Osteocyte (in vitro differentiated cells): ENCODE results near the gene SLC6A19. TPM values are rescaled to one million over a fixed set of nuclear protein-coding genes. Genes with fewer than 3 reads are reported as not detected.

Experiments
- DNase-seq: peaks from one replicate; pipeline ENCODE4 v3.0.0; 2021; ENCODE audit warnings: mixed read lengths; ENCODE audit not compliant: unreplicated experiment; ENCODE audit errors: extremely low spot score
- H3K27ac Mint-ChIP-seq: one replicate; pipeline ENCODE4 v1.8.0; 2021; ENCODE audit warnings: mild to moderate bottlenecking, mixed read lengths; ENCODE audit not compliant: unreplicated experiment
- H3K27me3 Mint-ChIP-seq: one replicate; pipeline ENCODE4 v1.8.0; 2021; ENCODE audit warnings: mixed read lengths; ENCODE audit not compliant: unreplicated experiment
- H3K36me3 Mint-ChIP-seq: one replicate; pipeline ENCODE4 v1.8.0; 2021; ENCODE audit warnings: mixed read lengths; ENCODE audit not compliant: unreplicated experiment
- H3K4me1 Mint-ChIP-seq: one replicate; pipeline ENCODE4 v1.8.0; 2021; ENCODE audit warnings: mixed read lengths; ENCODE audit not compliant: unreplicated experiment
- H3K4me3 Mint-ChIP-seq: one replicate; pipeline ENCODE4 v1.8.0; 2021; ENCODE audit warnings: mild to moderate bottlenecking, moderate library complexity, mixed read lengths; ENCODE audit not compliant: unreplicated experiment
- H3K9me3 Mint-ChIP-seq: one replicate; pipeline ENCODE4 v1.8.0; 2021; ENCODE audit warnings: mixed read lengths; ENCODE audit not compliant: unreplicated experiment
- total RNA-seq: library from RNA; stranded (reverse); gene quantifications from 2 replicates; pipeline ENCODE4 v1.2.1, GENCODE V29; 2021
- TF ChIP-seq, protein P1 (sequence below): fragments of 200-600 bp; sonication (generic); IDR thresholded peaks from 2 replicates; pipeline ENCODE4 v1.5.0; 2021; ENCODE audit warnings: antibody characterized with exemption, mild to moderate bottlenecking, moderate library complexity

SLC6A19 gene
- total RNA-seq, 1 donor from 2014 or later: not detected

DNA sequence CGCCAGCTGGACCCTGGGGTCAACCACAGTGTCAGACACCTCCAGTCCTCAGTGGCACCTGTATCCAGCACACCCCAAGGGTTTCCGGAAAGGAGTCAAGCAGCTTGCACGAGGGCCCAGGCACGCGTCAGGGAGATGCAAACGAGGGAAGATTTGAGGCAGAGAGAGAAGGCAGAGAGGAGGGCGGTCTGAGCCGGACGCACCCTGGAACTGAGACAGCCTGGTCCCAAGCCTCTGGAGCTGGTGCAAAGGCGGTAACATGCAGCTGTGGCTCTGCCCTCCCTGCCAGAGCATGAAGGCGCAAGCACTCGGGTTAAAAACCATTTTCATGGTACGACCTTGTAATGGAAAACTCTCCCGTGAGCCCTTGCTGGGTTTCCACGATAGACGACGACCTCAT lies 56.0 kb downstream of the SLC6A19 start:
- TF ChIP-seq, protein P1, sequence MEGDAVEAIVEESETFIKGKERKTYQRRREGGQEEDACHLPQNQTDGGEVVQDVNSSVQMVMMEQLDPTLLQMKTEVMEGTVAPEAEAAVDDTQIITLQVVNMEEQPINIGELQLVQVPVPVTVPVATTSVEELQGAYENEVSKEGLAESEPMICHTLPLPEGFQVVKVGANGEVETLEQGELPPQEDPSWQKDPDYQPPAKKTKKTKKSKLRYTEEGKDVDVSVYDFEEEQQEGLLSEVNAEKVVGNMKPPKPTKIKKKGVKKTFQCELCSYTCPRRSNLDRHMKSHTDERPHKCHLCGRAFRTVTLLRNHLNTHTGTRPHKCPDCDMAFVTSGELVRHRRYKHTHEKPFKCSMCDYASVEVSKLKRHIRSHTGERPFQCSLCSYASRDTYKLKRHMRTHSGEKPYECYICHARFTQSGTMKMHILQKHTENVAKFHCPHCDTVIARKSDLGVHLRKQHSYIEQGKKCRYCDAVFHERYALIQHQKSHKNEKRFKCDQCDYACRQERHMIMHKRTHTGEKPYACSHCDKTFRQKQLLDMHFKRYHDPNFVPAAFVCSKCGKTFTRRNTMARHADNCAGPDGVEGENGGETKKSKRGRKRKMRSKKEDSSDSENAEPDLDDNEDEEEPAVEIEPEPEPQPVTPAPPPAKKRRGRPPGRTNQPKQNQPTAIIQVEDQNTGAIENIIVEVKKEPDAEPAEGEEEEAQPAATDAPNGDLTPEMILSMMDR: no peak
- Mint-ChIP-seq H3K27ac (no peak overlapping the region), H3K9me3 (no peaks in the 10 kb centered on the region), H3K27me3 (no peaks in the 10 kb centered on the region), H3K36me3 (no peaks in the 10 kb centered on the region), H3K4me1 (no peaks in the 10 kb centered on the region), H3K4me3 (no peak overlapping the region)
- DNase-seq: no peak

DNA sequence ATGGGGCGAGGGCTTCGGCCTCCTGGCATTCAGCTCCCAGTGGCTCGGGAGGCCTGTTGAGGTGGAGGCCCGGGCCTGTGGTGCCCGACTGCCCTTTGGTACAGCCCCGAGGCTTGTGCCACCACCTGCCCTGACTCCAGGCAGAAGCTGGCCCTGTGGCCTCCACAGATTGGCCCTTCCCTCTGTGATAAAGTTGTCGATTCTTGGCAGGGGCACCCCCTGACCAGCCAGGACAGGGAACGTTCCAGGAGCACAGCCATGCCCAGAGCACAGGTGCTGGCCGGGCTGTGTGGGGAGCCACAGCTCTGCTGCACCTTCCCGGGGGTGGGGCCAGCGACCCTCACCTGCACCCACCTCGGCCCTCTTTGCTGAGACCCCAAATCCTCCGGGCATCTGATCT lies 56.4 kb downstream of the SLC6A19 start:
- no peak for DNase-seq
- no peaks in the 10 kb centered on the region for H3K4me1 Mint-ChIP-seq
- no peaks in the 10 kb centered on the region for H3K9me3 Mint-ChIP-seq
- TF ChIP-seq, protein P1: no peak
- no peak overlapping the region for H3K4me3 Mint-ChIP-seq
- no peaks in the 10 kb centered on the region for H3K27me3 Mint-ChIP-seq
- no peak overlapping the region for H3K27ac Mint-ChIP-seq
- H3K36me3 Mint-ChIP-seq: no peaks in the 10 kb centered on the region

DNA sequence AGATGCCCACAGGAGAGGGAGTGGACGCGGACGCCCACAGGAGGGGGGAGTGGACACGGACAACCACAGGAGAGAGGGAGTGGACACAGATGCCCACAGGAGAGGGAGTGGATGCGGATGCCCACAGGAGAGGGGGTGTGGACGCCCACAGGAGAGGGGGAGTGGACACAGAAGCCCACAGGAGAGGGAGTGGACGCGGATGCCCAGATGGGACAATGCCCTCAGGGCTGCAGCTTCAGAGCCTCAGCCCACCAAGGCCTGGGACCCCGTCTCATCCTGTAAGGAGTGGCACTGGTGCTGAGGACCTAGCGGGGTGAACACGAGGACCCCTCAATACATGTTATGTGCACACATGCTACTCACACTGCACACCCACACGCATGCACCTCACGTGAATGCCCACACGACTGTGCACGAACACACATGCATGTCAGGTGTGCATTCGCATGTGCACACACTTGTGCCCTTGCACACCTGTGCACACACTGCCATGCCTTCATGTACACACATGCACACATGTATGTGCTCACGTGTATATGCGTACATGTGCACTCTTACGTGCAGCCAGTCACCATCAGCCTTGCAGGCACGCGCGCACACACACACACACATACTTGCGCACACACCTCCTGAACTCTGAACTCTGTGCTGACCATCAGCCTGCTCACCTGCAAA lies 58.5 kb downstream of the SLC6A19 start:
- TF ChIP-seq, protein P1: no peak
- Mint-ChIP-seq H3K9me3 (no peaks in the 10 kb centered on the region), H3K4me1 (no peaks in the 10 kb centered on the region), H3K27ac (no peak overlapping the region), H3K4me3 (no peak overlapping the region), H3K27me3 (no peaks in the 10 kb centered on the region), H3K36me3 (no peaks in the 10 kb centered on the region)
- DNase-seq: no peak

DNA sequence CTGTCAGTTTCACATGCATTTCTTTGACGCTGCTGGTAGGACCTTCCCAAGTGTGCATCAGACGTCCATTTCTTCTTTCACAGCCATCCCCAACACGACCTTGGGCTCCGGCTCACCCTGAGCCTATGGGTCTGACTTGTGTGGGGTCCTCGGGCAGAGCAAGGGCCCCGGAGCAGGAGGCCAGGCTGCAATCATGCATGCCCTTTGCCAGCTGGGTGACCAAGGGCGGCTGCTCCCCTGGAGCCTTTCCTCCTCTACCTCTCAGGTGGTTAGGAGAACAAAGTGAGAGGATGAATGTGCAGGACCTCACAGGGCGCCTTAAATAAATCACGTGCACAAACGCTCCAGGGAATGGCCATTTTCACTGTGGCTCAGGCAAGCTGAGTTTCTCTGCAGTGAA lies 60.2 kb downstream of the SLC6A19 start:
- no peaks in the 10 kb centered on the region for H3K36me3 Mint-ChIP-seq
- DNase-seq: no peak
- TF ChIP-seq, protein P1: no peak
- H3K9me3 Mint-ChIP-seq: no peaks in the 10 kb centered on the region
- no peaks in the 10 kb centered on the region for H3K4me1 Mint-ChIP-seq
- H3K27me3 Mint-ChIP-seq: no peaks in the 10 kb centered on the region
- no peak overlapping the region for H3K4me3 Mint-ChIP-seq
- H3K27ac Mint-ChIP-seq: no peak overlapping the region

DNA sequence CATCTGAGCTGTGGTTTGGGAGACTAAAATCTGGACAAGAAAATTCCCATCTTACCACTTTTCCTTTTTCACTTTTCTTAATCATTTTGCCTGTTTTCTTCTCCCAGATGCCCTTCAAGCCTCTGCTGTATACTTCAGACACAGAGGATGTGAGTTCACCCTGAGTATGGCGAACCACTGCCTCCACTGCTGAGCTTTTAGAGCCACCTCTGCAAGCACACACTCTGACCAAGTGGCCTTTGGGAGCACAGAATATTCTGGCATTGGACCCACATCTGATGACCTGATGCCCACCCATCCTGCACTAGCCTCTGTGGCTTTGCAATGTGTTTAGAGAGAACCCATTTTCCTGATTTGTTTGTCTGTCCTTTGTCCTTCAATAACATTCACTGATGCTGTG lies 61.0 kb downstream of the SLC6A19 start:
- DNase-seq: no peak
- no peak overlapping the region for H3K4me3 Mint-ChIP-seq
- no peaks in the 10 kb centered on the region for H3K4me1 Mint-ChIP-seq
- TF ChIP-seq, protein P1: no peak
- H3K36me3 Mint-ChIP-seq: no peaks in the 10 kb centered on the region
- H3K27ac Mint-ChIP-seq: no peak overlapping the region
- H3K27me3 Mint-ChIP-seq: no peaks in the 10 kb centered on the region
- no peaks in the 10 kb centered on the region for H3K9me3 Mint-ChIP-seq
